ENCODE results near the gene POLR2J. TPM values are rescaled to one million over a fixed set of nuclear protein-coding genes. Genes with fewer than 3 reads are reported as not detected.
"Not testable (repeated sequence)": the region's sequence is repeated elsewhere in the genome, so short reads cannot be mapped to it uniquely, and the experiment has no call there.

Gene POLR2J
- total RNA-seq, 2 donors from 2014 or later: 35.6 to 37.9 TPM

DNA sequence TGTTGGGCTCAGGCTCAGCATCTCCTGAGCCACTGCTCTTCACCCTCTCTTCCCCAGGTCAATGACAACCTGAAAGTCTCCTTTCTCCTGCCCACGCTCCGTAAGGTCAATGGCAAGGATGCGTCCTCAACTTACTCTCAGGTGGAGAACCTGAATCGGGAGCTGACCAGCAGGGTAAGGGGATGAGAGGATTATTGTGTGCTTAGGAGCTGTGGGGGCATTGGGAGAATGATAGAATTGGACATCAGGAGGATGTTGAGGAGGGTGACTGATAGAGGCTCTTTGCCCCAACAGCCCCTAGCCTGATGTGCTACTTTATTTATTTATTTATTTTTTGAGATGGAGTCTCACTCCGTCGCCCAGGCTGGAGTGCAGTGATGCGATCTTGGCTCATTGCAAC, 12.6 kb downstream of the POLR2J start:
- no peaks in the 10 kb centered on the region for H3K9me3 ChIP-seq (ENCODE audit: control insufficient read depth, low read length, poor library complexity, severe bottlenecking)
- H3K36me3 Mint-ChIP-seq (ENCODE audit: low read depth): no peaks in the 10 kb centered on the region
- no peaks in the 10 kb centered on the region for H3K27me3 Mint-ChIP-seq
- H3K4me1 Mint-ChIP-seq: peaks cover 22% of the 10 kb centered on the region
- H3K27ac Mint-ChIP-seq: peak overlapping the region; percentile 72
- DNase-seq (no peak), ATAC-seq (no peak)
- peak overlapping the region; percentile 91 for H3K4me3 Mint-ChIP-seq

DNA sequence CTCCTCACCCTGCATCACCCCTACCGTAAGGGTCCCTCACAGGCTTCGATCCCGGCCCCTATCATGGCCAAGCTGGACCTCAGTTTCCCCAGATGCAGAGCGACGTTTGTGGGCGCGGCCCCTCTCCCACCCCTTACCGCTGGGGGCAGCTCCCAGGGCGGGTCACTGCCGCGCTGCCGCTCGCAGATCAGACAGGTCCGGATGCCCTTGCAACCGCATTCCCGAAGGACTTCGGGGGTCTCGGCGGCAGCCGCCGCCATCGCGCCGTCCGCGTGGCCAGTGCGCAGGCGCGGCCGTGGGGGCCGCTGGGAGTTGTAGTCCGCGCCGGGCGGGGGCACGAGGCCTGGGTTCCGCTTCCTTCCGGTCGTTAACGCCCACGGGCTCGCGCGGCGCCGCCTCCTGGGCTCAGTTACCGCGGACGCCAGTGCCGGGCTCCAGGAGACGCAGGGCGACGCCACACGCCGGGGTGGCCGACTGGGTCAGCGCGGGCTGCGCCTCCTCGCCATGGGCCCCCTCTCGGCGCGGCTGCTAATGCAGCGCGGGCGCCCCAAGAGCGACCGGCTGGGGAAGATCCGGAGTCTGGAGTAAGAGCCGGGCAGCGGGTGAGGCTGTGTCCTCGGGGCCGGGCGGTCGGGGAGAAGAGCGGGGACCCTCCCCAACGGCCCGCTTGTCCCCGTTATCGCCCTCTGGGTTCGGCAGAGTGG, 14.0 kb downstream of the POLR2J start, which contains the start of the genes ALKBH4 and LRWD1:
Gene ALKBH4, minus strand, starts transcription at position 287 of the 704 bp plus-strand sequence. Its CDS starts 27 bp downstream, at position 260.
Gene LRWD1, plus strand, starts transcription at position 408 of the 704 bp plus-strand sequence. Its CDS starts 97 bp downstream, at position 505.
- ATAC-seq: peak; percentile 99
- DNase-seq: peak; percentile 90 to 93 (median 92)
- Mint-ChIP-seq H3K4me1 (peaks cover 26% of the 10 kb centered on the region), H3K36me3 (ENCODE audit: low read depth) (no peaks in the 10 kb centered on the region), H3K27ac (peak within 1 kb of the TSS; percentile 72), H3K4me3 (peak within 1 kb of the TSS; percentile 91), H3K27me3 (no peaks in the 10 kb centered on the region)
- no peaks in the 10 kb centered on the region for H3K9me3 ChIP-seq (ENCODE audit: control insufficient read depth, low read length, poor library complexity, severe bottlenecking)

GRCh38 chr7:102463841-102464576, 14.7 kb downstream of the POLR2J start:
- Mint-ChIP-seq H3K27ac (peak overlapping the region; percentile 72), H3K36me3 (ENCODE audit: low read depth) (no peaks in the 10 kb centered on the region), H3K4me1 (peaks cover 26% of the 10 kb centered on the region), H3K27me3 (no peaks in the 10 kb centered on the region), H3K4me3 (peak overlapping the region; percentile 91)
- ATAC-seq: no peak
- DNase-seq: no peak
- no peaks in the 10 kb centered on the region for H3K9me3 ChIP-seq (ENCODE audit: control insufficient read depth, low read length, poor library complexity, severe bottlenecking)

GRCh38 chr7:102460467-102460866, 18.3 kb downstream of the POLR2J start:
- H3K27me3 Mint-ChIP-seq: no peaks in the 10 kb centered on the region
- H3K4me3 Mint-ChIP-seq: no peak overlapping the region
- peak overlapping the region; percentile 21 for H3K27ac Mint-ChIP-seq
- ATAC-seq: no peak
- no peaks in the 10 kb centered on the region for H3K36me3 Mint-ChIP-seq (ENCODE audit: low read depth)
- H3K9me3 ChIP-seq (ENCODE audit: control insufficient read depth, low read length, poor library complexity, severe bottlenecking): no peaks in the 10 kb centered on the region
- H3K4me1 Mint-ChIP-seq: peaks cover 21% of the 10 kb centered on the region
- DNase-seq: no peak

GRCh38 chr7:102459221-102459844, 19.4 kb downstream of the POLR2J start:
- no peak overlapping the region for H3K27ac Mint-ChIP-seq
- ATAC-seq: no peak
- no peaks in the 10 kb centered on the region for H3K9me3 ChIP-seq (ENCODE audit: control insufficient read depth, low read length, poor library complexity, severe bottlenecking)
- no peak overlapping the region for H3K4me3 Mint-ChIP-seq
- DNase-seq: no peak
- no peaks in the 10 kb centered on the region for H3K36me3 Mint-ChIP-seq (ENCODE audit: low read depth)
- peaks cover 23% of the 10 kb centered on the region for H3K4me1 Mint-ChIP-seq
- no peaks in the 10 kb centered on the region for H3K27me3 Mint-ChIP-seq

- Mint-ChIP-seq H3K4me3 (no peak overlapping the region), H3K27ac (no peak overlapping the region), H3K4me1 (peaks cover 14% of the 10 kb centered on the region), H3K36me3 (ENCODE audit: low read depth) (no peaks in the 10 kb centered on the region), H3K27me3 (no peaks in the 10 kb centered on the region)
- DNase-seq: no peak
- no peaks in the 10 kb centered on the region for H3K9me3 ChIP-seq (ENCODE audit: control insufficient read depth, low read length, poor library complexity, severe bottlenecking)
- ATAC-seq: no peak
Measured at GRCh38 chr7:102457352-102457924, 21.3 kb downstream of the POLR2J start.

DNA sequence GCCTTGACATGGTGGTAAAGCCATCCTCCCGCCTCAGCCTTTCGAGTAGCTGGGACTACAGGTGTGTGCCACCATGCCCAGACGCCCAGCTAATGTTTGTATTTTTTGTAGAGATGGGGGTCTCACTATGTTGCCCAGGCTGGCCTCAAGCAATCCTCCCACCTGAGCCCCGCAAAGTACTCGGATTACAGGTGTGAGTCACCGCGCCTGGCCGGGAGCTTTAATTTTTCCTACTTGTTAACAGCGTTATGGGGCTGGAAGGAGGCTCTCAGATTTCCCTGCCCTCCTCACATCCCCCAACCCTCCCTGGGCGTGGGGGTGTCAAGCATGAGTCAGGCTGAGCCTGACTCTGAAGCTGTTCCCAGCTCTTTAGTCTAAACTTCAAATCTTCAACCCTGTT, 22.4 kb downstream of the POLR2J start:
- Mint-ChIP-seq H3K4me1 (peaks cover 7% of the 10 kb centered on the region), H3K27ac (no peak overlapping the region), H3K36me3 (ENCODE audit: low read depth) (no peaks in the 10 kb centered on the region), H3K4me3 (no peak overlapping the region), H3K27me3 (no peaks in the 10 kb centered on the region)
- DNase-seq (no peak), ATAC-seq (no peak)
- H3K9me3 ChIP-seq (ENCODE audit: control insufficient read depth, low read length, poor library complexity, severe bottlenecking): no peaks in the 10 kb centered on the region

DNA sequence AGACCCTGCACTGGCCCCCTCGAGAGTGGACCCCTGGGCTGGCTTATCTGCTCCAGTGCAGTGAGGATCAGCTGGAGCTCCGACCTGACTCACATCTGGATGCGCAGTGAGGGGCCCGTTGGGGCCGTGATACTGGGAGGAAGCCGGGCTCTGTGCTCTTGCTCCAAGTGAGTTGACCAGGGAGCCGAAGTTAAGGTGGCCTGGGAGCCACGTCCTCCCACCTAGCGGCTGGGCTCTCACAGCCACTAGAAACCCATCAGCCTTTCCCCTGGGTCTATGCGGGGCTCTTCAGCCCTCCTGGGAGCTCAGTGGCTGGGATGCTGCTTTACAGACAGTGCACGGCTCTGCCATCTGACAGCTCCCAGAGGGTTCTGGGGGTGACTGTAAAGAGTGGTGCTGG, 23.1 kb downstream of the POLR2J start:
- Mint-ChIP-seq H3K36me3 (ENCODE audit: low read depth) (no peaks in the 10 kb centered on the region), H3K27ac (no peak overlapping the region), H3K27me3 (no peaks in the 10 kb centered on the region), H3K4me1 (peaks cover 3% of the 10 kb centered on the region), H3K4me3 (no peak overlapping the region)
- no peak for ATAC-seq
- no peaks in the 10 kb centered on the region for H3K9me3 ChIP-seq (ENCODE audit: control insufficient read depth, low read length, poor library complexity, severe bottlenecking)
- DNase-seq: no peak

DNA sequence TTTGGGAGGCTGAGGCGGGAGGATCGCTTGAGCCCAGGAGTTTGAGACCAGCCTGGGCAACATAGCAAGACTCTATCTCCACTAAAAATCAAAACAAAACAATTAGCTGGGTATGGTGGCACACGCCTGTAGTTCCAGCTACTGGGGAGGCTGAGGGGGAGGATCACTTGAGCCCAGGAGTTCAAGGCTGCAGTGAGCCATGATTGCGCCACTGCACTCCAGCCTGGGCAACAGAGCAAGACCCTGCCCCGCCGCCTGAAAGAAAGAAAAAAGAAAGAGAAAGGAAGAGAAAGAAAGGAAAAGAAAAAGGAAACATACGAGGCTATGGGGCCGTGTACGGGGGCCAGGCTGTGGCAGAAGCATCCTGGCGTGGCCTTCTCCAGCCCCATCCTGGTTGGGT, 23.8 kb downstream of the POLR2J start:
- not testable (repeated sequence) for H3K36me3 Mint-ChIP-seq (ENCODE audit: low read depth); H3K4me1 Mint-ChIP-seq; H3K27ac Mint-ChIP-seq; H3K27me3 Mint-ChIP-seq; ATAC-seq; H3K9me3 ChIP-seq (ENCODE audit: control insufficient read depth, low read length, poor library complexity, severe bottlenecking); H3K4me3 Mint-ChIP-seq; DNase-seq

GRCh38 chr7:102454468-102454867, 24.3 kb downstream of the POLR2J start:
- DNase-seq: no peak
- ATAC-seq: no peak
- no peaks in the 10 kb centered on the region for H3K27me3 Mint-ChIP-seq
- H3K36me3 Mint-ChIP-seq (ENCODE audit: low read depth): no peaks in the 10 kb centered on the region
- H3K9me3 ChIP-seq (ENCODE audit: control insufficient read depth, low read length, poor library complexity, severe bottlenecking): no peaks in the 10 kb centered on the region
- H3K4me1 Mint-ChIP-seq: peaks cover 7% of the 10 kb centered on the region
- no peak overlapping the region for H3K4me3 Mint-ChIP-seq
- no peak overlapping the region for H3K27ac Mint-ChIP-seq

- DNase-seq (no peak), ATAC-seq (no peak)
- H3K4me1 Mint-ChIP-seq: peaks cover 7% of the 10 kb centered on the region
- no peak overlapping the region for H3K27ac Mint-ChIP-seq
- no peak overlapping the region for H3K4me3 Mint-ChIP-seq
- H3K36me3 Mint-ChIP-seq (ENCODE audit: low read depth): no peaks in the 10 kb centered on the region
- H3K27me3 Mint-ChIP-seq: no peaks in the 10 kb centered on the region
- no peaks in the 10 kb centered on the region for H3K9me3 ChIP-seq (ENCODE audit: control insufficient read depth, low read length, poor library complexity, severe bottlenecking)
Measured at GRCh38 chr7:102453319-102453718, 25.4 kb downstream of the POLR2J start.

DNA sequence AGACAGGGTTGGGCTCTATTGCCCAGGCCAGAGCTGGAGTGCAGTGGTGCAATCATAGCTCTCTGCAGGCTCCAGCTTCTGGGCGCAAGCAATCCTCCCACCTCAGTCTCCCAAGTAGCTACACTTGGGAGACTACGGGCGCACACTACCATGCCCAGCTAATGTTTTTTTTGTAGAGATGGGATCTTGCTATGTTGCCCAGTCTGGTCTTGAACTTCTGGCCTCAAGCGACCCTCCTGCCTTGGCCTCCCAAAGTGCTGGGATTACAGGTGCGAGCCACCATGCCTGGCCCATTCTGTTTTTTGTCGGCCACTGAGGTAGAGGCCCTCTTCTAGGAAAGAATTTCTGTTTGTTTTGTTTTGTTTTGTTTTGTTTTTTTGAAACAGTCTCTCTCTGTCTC, 26.3 kb downstream of the POLR2J start:
- H3K27ac Mint-ChIP-seq: no peak overlapping the region
- peaks cover 7% of the 10 kb centered on the region for H3K4me1 Mint-ChIP-seq
- H3K9me3 ChIP-seq (ENCODE audit: control insufficient read depth, low read length, poor library complexity, severe bottlenecking): no peaks in the 10 kb centered on the region
- no peak overlapping the region for H3K4me3 Mint-ChIP-seq
- ATAC-seq (no peak), DNase-seq (no peak)
- no peaks in the 10 kb centered on the region for H3K27me3 Mint-ChIP-seq
- H3K36me3 Mint-ChIP-seq (ENCODE audit: low read depth): no peaks in the 10 kb centered on the region

DNA sequence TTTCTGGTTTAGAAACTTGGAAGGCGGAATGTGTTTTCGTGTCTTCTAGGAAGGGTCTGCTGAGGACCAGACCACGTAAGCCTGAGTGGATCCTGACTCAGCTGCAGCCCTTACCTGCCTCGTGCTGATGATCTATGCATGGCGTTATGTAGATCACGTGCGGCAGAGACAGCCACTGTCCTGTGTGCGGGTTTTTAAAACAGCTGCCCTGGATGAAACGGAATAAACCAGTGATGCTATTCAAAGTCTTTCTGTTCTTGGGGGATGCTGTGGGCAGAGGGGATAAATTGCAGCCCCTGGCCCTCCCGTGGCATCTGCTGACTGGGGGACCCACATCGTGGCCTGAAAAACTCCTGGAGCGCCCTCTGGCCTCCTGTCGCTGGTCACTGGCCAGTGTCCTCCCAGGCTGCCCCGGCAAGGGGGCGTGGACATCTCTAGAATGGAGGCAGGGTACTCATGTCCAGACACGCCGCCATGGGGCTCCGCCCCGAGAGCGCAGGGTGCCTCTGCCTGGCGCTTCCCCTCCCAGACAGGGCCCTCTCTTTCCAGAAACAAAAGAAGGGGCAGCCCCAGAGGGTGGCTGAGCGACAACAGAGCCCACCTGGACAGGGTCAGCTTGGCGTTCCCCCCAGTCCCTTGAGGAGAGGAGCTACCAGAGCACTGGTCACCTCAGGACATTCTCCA, 27.2 kb downstream of the POLR2J start:
- Mint-ChIP-seq H3K27me3 (no peaks in the 10 kb centered on the region), H3K27ac (no peak overlapping the region), H3K4me1 (peaks cover 7% of the 10 kb centered on the region), H3K36me3 (ENCODE audit: low read depth) (no peaks in the 10 kb centered on the region), H3K4me3 (no peak overlapping the region)
- H3K9me3 ChIP-seq (ENCODE audit: control insufficient read depth, low read length, poor library complexity, severe bottlenecking): no peaks in the 10 kb centered on the region
- no peak for ATAC-seq
- no peak for DNase-seq
